Neural cell (in vitro differentiated cells): ENCODE results near the gene LRP1-AS. TPM values are rescaled to one million over a fixed set of nuclear protein-coding genes. Genes with fewer than 3 reads are reported as not detected.

ENCODE experiments used
- H2AFZ ChIP-seq: fragments of 200-600, 300-800 bp; sonication (generic), shearing (Covaris generic); 2 replicates; pipeline ENCODE4 v1.6.0; 2014; ENCODE audit warnings: low read depth, mild to moderate bottlenecking, antibody characterized with exemption, low read length, moderate library complexity
- H3F3A ChIP-seq: fragments of 200-600 bp; shearing (Covaris generic); 2 replicates; pipeline ENCODE4 v1.6.1; 2016; ENCODE audit warnings: mild to moderate bottlenecking, moderate library complexity, mixed read lengths, antibody characterized with exemption, low read length; ENCODE audit not compliant: insufficient read depth, poor library complexity, severe bottlenecking
- H3K27ac ChIP-seq: fragments of 200-600, 300-800 bp; sonication (generic), shearing (Covaris generic); 2 replicates; pipeline ENCODE4 v1.5.1; 2014; ENCODE audit warnings: mild to moderate bottlenecking, low read length, moderate library complexity
- H3K27me3 ChIP-seq: fragments of 300-800, 200-600 bp; sonication (generic), shearing (Covaris generic); 2 replicates; pipeline ENCODE4 v1.6.0; 2014; ENCODE audit warnings: mild to moderate bottlenecking, low read depth, low read length, moderate library complexity; ENCODE audit not compliant: insufficient read depth
- H3K36me3 ChIP-seq: fragments of 300-800, 200-600 bp; sonication (generic), shearing (Covaris generic); 2 replicates; pipeline ENCODE4 v1.5.1; 2014; ENCODE audit warnings: mild to moderate bottlenecking, antibody characterized with exemption, low read length, moderate library complexity; ENCODE audit not compliant: insufficient read depth
- H3K4me2 ChIP-seq: fragments of 300-800, 200-600 bp; sonication (generic), shearing (Covaris generic); 2 replicates; pipeline ENCODE4 v1.6.0; 2014; ENCODE audit warnings: mild to moderate bottlenecking, low read length
- H3K4me3 ChIP-seq: fragments of 300-800, 200-600 bp; sonication (generic), shearing (Covaris generic); 2 replicates; pipeline ENCODE4 v1.5.1; 2014; ENCODE audit warnings: mild to moderate bottlenecking, low read length, moderate library complexity
- H3K79me2 ChIP-seq: fragments of 200-600 bp; shearing (Covaris generic); replicated peaks from 2 replicates; pipeline ENCODE4 v1.6.0; 2014; ENCODE audit warnings: mild to moderate bottlenecking, low read length, moderate library complexity; ENCODE audit not compliant: insufficient read depth
- H3K9ac ChIP-seq: fragments of 300-800, 200-600 bp; sonication (generic), shearing (Covaris generic); 2 replicates; pipeline ENCODE4 v1.6.1; 2016; ENCODE audit warnings: mild to moderate bottlenecking, low read length, mixed read lengths
- H3K9me2 ChIP-seq: fragments of 200-600 bp; shearing (Covaris generic); 2 replicates; pipeline ENCODE4 v1.6.1; 2016; ENCODE audit warnings: mild to moderate bottlenecking, low read length, mixed read lengths; ENCODE audit not compliant: insufficient read depth
- H3K9me3 ChIP-seq: fragments of 200-600, 300-800 bp; sonication (generic), shearing (Covaris generic); 2 replicates; pipeline ENCODE4 v1.6.1; 2016; ENCODE audit warnings: mild to moderate bottlenecking, mixed run types, low read length, moderate library complexity, mixed read lengths
- H4K20me1 ChIP-seq: fragments of 200-600 bp; shearing (Covaris generic); 2 replicates; pipeline ENCODE4 v1.6.1; 2016; ENCODE audit warnings: mild to moderate bottlenecking, mixed run types; ENCODE audit not compliant: insufficient read depth
- EP300 ChIP-seq: fragments of 450-650 bp; conservative IDR thresholded peaks from 2 replicates; pipeline ENCODE4 v1.6.1; 2014; ENCODE audit warnings: antibody characterized with exemption, mild to moderate bottlenecking, moderate library complexity; ENCODE audit not compliant: poor library complexity, severe bottlenecking
- EZH2 ChIP-seq: fragments of 200-600, 300-800 bp; shearing (Covaris generic), sonication (generic); IDR thresholded peaks from 2 replicates; pipeline ENCODE4 v1.6.1; 2014; ENCODE audit warnings: antibody characterized with exemption, low read length, borderline replicate concordance, mild to moderate bottlenecking; ENCODE audit not compliant: insufficient read depth, poor library complexity, severe bottlenecking
- MXI1 ChIP-seq: fragments of 450-650 bp; conservative IDR thresholded peaks from 2 replicates; pipeline ENCODE4 v1.6.1; 2014; ENCODE audit warnings: antibody characterized with exemption, mild to moderate bottlenecking; ENCODE audit not compliant: poor library complexity, severe bottlenecking
- POLR2AphosphoS5 ChIP-seq: IDR thresholded peaks from 2 replicates; pipeline ENCODE4 v1.6.1; 2012
- RAD21 ChIP-seq: fragments of 450-650 bp; conservative IDR thresholded peaks from 2 replicates; pipeline ENCODE4 v1.6.1; 2014; ENCODE audit warnings: antibody characterized with exemption, mild to moderate bottlenecking, moderate library complexity
- SMC3 ChIP-seq: fragments of 450-650 bp; conservative IDR thresholded peaks from 2 replicates; pipeline ENCODE4 v1.6.1; 2014; ENCODE audit warnings: antibody characterized with exemption, mild to moderate bottlenecking, moderate library complexity; ENCODE audit not compliant: poor library complexity
- TAF1 ChIP-seq: IDR thresholded peaks from 2 replicates; pipeline ENCODE4 v1.6.1; 2012; ENCODE audit warnings: low read depth
- polyA plus RNA-seq: library from polyadenylated mRNA; depleted of rRNA; stranded (reverse); fragments of >200 nt; gene quantifications from 2 replicates; pipeline ENCODE4 v1.2.3, GENCODE V29; 2014
- TF ChIP-seq, protein P1 (sequence below): IDR thresholded peaks from 2 replicates; pipeline ENCODE4 v1.6.1; 2012; ENCODE audit warnings: borderline replicate concordance
- TF ChIP-seq, protein P2 (sequence below): fragments of 450-650 bp; IDR thresholded peaks from 2 replicates; pipeline ENCODE4 v1.5.1; 2014; ENCODE audit warnings: antibody characterized with exemption, mild to moderate bottlenecking, moderate library complexity; ENCODE audit not compliant: poor library complexity, severe bottlenecking

The LRP1-AS gene
- polyA plus RNA-seq, 1 donor from 2014 or later, result not detected

DNA sequence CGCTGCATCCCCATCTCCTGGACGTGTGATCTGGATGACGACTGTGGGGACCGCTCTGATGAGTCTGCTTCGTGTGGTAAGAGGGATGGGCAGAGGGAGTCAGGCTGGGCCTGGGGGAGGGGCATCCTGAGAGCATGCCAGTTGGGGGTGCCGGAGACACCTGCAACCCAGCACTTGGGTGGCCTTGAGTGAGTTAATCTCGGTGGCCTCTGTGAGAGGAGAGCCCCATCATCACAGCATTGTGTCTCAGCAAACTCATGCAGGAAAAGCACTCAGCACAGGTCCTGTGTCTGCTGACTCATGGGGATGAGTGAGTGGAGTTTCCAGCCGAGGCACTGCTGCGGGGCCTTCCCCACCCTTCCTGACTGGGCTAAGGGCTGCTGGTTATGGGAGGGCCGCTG lies 19.6 kb upstream of the LRP1-AS start:
- TF ChIP-seq RAD21, result no peak
- TF ChIP-seq, protein P1, sequence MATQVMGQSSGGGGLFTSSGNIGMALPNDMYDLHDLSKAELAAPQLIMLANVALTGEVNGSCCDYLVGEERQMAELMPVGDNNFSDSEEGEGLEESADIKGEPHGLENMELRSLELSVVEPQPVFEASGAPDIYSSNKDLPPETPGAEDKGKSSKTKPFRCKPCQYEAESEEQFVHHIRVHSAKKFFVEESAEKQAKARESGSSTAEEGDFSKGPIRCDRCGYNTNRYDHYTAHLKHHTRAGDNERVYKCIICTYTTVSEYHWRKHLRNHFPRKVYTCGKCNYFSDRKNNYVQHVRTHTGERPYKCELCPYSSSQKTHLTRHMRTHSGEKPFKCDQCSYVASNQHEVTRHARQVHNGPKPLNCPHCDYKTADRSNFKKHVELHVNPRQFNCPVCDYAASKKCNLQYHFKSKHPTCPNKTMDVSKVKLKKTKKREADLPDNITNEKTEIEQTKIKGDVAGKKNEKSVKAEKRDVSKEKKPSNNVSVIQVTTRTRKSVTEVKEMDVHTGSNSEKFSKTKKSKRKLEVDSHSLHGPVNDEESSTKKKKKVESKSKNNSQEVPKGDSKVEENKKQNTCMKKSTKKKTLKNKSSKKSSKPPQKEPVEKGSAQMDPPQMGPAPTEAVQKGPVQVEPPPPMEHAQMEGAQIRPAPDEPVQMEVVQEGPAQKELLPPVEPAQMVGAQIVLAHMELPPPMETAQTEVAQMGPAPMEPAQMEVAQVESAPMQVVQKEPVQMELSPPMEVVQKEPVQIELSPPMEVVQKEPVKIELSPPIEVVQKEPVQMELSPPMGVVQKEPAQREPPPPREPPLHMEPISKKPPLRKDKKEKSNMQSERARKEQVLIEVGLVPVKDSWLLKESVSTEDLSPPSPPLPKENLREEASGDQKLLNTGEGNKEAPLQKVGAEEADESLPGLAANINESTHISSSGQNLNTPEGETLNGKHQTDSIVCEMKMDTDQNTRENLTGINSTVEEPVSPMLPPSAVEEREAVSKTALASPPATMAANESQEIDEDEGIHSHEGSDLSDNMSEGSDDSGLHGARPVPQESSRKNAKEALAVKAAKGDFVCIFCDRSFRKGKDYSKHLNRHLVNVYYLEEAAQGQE, result no peak
- TF ChIP-seq, protein P2, sequence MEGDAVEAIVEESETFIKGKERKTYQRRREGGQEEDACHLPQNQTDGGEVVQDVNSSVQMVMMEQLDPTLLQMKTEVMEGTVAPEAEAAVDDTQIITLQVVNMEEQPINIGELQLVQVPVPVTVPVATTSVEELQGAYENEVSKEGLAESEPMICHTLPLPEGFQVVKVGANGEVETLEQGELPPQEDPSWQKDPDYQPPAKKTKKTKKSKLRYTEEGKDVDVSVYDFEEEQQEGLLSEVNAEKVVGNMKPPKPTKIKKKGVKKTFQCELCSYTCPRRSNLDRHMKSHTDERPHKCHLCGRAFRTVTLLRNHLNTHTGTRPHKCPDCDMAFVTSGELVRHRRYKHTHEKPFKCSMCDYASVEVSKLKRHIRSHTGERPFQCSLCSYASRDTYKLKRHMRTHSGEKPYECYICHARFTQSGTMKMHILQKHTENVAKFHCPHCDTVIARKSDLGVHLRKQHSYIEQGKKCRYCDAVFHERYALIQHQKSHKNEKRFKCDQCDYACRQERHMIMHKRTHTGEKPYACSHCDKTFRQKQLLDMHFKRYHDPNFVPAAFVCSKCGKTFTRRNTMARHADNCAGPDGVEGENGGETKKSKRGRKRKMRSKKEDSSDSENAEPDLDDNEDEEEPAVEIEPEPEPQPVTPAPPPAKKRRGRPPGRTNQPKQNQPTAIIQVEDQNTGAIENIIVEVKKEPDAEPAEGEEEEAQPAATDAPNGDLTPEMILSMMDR, result no peak
- no peak for TF ChIP-seq MXI1
- no peak for TF ChIP-seq EZH2
- TF ChIP-seq POLR2AphosphoS5, result no peak
- Histone ChIP-seq H3K9ac (no peak overlapping the region), H3K9me3 (no peaks in the 10 kb centered on the region), H3K36me3 (peaks cover 11% of the 10 kb centered on the region), H2AFZ (no peak overlapping the region), H3K27ac (no peak overlapping the region), H4K20me1 (no peaks in the 10 kb centered on the region), H3K4me3 (no peak overlapping the region), H3K27me3 (no peaks in the 10 kb centered on the region), H3K79me2 (no peaks in the 10 kb centered on the region), H3K9me2 (no peaks in the 10 kb centered on the region), H3K4me2 (no peak overlapping the region), H3F3A (no peaks in the 10 kb centered on the region)

DNA sequence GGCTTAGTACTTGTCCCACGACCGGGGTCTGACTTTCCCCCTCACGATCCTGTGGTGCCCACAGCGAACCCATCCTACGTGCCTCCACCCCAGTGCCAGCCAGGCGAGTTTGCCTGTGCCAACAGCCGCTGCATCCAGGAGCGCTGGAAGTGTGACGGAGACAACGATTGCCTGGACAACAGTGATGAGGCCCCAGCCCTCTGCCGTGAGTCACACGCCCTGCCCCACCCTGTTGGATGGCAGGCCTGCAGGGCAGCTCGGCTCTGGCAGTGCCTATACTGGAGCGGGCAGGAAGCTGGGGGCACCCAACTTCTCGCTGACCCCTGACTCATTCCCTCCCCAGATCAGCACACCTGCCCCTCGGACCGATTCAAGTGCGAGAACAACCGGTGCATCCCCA lies 18.3 kb upstream of the LRP1-AS start:
- no peak overlapping the region for H2AFZ ChIP-seq

More for the DNA sequence above, 18.3 kb upstream of the LRP1-AS start:
- Histone ChIP-seq H3K79me2 (no peaks in the 10 kb centered on the region), H3K27ac (no peak overlapping the region), H3F3A (no peaks in the 10 kb centered on the region), H3K4me3 (no peak overlapping the region), H3K9me2 (no peaks in the 10 kb centered on the region), H3K9me3 (no peaks in the 10 kb centered on the region), H3K36me3 (peaks cover 14% of the 10 kb centered on the region), H4K20me1 (no peaks in the 10 kb centered on the region), H3K9ac (no peak overlapping the region), H3K27me3 (no peaks in the 10 kb centered on the region), H3K4me2 (no peak overlapping the region)
- TF ChIP-seq SMC3 (no peak), RAD21 (no peak), EP300 (no peak), TAF1 (no peak), POLR2AphosphoS5 (no peak), EZH2 (no peak), MXI1 (no peak)
- TF ChIP-seq, protein P1, result no peak
- TF ChIP-seq, protein P2, result no peak
